OCI-M1 (cell line): ENCODE measurements around the gene JAZF1.
"Not testable (repeated sequence)": the region's sequence is repeated elsewhere in the genome, so short reads cannot be mapped to it uniquely, and the experiment has no call there.

Source experiments
- DNase-seq: peaks from one replicate; lab custom pipeline; 2025; lab: John Stamatoyannopoulos, UW

JAZF1 gene

DNA sequence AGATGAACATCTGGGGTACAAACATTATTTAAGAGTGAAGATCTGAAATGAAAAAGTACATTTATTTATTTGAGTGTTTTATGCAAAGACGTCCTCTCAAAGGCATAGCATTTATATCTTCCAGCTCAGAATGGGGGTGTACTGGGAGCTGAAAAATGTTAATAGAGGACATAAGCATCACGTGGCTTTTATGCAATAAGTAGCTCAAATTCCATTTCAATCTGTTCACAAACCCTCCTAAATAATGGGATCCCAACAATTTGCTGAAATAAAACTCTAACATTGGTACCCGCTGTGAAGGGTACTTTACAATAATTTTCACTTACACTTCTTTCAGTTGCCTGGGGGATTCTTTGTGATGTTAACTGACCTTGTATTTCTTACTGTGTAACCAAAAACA lies 268.7 kb downstream of the JAZF1 start:
- no peak for DNase-seq

DNA sequence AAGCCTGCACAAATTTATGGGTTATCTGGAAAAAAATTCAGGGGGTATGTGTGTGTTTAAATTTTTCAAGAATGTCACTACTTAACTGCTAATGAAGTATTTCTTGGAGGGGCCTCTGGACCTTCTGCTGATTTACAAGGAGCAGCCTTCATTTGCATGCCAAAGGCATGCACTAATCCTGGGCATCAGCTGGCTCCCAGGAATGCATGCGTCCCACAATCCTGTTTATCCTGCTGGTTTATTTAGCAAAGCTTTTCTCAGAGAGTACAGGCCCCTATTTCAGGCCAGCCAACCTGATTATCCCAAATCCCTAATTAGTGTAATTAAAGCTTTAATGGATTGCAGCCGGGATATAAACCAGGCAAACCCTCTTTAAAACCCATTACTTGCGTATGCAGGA lies 270.3 kb downstream of the JAZF1 start:
- DNase-seq, result no peak

DNA sequence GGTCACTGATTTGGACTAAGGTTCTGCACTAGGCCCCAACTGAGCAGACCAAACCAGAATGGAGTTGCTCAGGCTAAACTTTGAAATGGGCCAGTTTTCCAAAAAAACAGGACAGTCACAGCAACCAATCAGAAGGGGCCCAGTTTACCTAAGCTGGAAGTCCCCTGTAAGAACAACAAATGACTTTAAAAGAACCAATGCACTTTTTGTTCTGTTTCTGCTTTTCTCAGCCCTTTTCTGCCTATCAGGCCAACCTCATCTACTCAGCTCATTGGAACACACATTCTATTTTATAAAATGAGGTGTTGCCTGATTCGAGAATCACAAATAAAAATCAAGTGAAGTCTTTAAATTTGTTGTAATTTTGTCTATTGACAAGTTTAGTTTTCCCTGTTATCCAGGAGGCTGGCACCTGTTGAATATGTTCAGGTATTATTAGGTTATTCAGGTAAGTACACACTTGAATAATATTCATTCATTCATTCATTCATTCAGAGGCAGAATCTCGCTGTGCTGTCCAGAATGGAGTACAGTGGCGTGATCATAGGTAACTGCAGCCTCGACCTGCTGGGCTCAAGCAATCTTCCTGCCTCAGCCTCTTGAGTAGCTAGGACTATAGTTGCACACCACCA lies 271.9 kb downstream of the JAZF1 start:
- no peak for DNase-seq

DNA sequence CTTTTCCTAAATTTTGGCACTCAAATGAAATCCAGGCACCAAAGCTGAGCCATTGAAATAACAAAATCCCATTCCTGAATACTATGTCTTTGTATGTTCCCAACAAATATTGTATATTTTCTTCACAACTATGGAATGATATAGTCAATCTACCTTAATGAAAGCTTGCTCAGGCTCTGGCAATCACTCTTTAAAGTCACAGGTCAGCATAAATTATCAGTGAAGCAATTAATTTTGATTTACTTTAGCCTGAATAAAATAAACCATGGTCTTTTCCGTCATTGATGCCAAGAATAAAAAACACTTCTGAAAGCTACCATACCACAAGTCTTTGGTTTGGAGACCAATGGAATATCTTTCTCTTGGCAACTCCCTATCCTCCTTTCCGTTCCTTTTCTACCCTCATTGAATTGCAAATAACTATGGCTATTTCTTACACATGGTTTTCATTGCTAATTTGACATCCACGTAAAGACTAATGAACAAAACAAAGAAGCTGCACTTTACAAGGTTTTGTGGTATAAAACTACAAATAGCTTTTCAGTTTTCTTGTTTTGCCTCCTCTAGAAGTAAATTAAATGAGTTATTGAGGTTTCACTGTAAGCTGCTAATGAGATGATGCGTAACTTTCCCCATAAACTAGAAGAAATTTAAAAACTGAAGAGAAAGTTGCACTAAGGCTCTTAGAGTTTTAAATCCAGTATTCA lies 274.1 kb downstream of the JAZF1 start:
- DNase-seq, result no peak

DNA sequence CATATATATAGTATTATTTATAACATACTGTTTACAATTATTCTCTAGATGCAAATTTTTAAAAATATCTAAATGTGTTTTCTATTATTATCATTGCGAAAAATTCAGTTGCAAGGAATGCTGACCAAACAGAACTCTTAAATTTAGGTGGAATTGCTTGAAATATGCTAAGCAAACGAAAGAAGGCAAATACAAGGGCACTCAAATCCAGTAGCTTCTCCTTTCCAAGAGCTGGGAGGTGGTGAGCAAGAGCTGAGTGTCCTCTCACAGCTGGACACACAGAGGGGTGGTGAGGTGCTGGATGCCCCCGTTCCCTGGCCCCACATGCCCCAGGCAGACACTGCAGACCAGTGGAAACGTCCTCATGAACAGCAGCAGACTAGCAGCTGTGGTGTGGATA lies 274.6 kb downstream of the JAZF1 start:
- DNase-seq, result no peak

DNA sequence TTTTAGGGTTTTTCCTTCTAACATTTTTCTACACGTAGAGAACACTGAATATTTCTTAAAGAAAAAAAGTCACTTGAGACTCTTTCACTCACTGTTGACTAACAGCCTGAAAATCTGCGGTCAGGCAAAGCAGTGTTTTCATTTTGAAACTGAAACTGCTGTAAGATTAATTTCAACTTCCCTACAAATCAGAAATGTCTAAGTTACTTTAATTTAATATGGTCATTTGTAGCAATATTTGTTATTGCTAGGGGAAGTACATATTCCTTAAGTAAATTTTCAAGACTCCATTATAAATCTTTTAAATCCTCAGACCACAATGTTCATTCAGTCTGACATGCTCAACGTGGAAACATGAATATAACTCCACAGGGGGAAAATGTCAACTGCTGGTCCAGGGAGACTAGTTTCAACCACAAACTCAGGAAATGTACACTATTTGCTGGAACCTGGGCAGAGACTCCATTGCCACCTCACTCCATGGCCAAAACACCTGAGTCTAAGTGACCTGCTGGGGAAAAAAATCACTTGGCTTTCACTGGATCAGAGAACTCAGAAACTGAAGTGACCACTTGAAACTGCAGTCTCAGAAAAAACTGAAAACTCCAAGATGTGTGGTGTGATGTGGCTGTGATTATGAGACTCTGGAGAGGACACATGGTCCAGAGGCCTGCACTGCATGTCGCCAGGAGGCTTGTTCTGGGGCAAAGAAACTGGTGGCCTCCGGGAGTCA lies 279.4 kb downstream of the JAZF1 start:
- DNase-seq, result peak; percentile 27

DNA sequence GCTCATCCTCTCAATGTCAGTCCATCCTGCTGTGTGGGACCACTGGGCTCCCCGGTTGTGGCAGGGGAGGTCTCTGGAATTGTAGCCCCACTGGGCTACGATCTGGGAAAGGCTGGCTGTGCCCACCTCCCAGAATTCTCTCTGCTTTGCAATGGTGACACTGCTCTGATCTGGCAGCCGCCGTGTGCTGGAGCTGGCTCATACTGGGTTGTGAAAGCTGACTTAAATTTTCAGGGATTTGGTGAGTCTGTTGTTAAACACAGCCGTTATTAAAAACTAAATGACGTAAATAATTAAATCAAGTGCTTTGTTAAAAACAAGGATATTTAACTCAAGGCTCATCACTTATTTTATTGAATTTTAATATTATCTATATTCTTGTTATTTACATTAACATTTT lies 280.6 kb downstream of the JAZF1 start:
- DNase-seq, result no peak

DNA sequence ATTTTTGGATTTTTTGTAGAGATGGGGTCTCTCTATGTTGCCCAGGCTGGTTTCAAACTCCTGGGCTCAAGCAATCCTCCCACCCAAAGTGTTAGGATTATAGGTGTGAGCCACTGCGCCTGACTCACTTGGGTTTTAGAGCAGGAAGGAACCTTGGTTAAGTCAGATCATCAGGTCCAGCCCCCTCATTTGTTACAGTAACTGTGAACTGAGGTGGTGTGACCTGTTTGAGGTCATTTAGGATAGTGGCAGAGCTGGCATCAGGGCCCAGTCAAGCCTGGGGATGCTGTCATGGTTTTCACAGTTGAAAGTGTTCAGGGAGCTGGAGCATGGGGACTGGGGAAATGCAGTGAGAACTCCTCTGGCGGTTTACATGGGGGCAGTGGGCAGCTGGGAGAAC lies 281.0 kb downstream of the JAZF1 start:
- no peak for DNase-seq

DNA sequence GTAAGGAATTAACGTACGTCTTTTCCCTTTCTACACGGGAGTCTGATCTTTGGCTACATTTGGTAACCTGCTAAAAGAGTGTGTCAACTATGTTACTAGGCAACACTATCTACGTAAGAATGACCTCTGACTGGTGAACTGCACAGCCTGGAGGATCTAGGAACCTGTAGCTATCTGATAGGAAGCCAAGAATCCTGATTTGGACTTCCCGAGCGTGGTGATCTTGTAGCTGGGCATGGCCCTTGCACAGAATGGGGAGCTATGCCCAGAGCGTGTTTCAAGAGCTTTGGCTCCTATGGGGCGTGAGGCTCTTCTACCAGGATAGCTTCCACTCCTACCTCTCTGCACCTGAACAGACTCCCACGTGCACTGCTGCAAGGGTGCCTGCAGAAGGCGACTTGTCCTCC lies 283.2 kb downstream of the JAZF1 start:
- no peak for DNase-seq

DNA sequence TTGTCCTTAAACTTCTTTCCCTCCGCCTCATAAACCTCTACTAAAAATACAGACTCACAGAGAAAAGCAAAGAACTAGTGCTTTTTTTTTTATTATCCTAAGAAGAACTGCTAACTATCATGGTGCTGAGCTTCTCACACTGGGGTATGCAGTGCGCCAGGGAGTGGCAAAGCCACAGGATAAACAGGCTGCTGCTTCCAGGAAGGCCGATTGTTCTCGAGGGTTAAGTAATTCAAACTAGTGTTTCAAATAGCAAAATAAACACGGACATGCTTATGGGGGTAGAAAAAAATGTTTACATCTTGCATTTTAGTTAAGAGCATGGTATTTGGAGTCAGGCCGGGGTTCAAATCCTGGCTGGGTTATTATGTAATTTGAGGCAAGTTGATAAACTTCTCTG lies 283.6 kb downstream of the JAZF1 start:
- DNase-seq, result no peak

DNA sequence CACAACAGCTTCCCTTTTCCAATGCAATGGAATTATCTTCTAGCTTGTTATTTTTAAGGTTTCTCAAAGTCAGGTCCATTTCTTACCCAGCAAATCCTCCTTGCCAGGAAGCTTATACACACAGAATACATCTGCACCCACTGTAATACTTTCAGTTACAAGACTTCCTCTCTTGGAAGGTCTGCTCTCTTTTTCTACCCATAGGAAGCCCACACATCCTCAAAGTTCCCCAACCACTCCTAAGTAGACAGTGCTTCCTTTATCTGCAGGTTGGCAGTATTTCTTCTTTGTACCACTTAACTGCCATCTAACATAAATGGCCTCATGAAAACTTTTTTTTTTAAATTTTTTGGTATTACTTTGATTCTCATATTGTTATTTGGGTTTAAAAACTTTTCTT lies 285.0 kb downstream of the JAZF1 start:
- peak; percentile 1 for DNase-seq

DNA sequence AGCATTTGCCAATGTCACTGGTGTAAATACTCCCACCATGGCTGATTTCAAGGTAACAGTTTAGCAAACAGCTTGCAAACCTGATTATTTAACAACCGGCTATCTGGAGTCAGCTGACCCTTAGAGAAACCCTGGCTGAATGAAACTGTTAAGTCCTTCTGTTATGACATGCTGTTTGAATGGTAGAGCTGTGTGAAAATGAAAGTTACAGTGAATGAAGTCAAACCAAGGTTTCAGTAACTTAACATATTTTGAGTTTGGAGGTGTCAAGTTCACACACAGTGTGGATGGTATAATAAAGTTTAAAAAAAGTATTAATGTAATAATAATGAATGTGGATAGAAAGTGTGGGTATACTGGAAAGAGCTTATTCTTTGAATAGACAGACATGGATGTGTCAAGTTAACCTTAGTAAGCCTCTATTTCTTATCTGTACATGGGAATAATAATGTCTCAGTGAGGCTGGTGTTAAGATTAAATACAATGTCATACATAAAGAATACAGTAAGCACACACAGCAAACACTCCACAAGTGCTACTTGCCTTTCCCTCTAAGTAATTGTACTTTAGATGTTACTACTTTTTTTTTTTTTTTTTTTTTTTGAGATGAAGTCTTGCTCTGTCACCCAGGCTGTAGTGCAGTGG lies 290.3 kb downstream of the JAZF1 start:
- DNase-seq, result peak; percentile 16

DNA sequence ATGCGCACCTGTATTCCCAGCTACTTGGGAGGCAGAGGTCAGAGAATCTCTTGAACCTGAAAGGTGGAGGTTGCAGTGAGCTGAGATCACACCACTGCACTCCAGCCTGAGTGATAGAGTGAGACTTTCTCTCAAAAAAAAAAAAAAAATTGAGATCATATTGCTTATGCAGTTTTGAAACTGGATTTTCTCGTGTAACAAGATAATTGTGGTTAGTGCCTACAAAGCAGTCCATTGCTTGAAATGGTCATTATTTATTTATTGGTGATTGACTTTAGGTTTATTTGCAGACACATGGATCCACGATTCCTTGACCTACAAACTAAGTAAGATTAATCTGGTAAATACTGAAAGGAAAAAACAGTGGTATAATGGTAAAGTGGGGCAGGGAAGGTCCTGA lies 290.8 kb downstream of the JAZF1 start:
- no peak for DNase-seq

DNA sequence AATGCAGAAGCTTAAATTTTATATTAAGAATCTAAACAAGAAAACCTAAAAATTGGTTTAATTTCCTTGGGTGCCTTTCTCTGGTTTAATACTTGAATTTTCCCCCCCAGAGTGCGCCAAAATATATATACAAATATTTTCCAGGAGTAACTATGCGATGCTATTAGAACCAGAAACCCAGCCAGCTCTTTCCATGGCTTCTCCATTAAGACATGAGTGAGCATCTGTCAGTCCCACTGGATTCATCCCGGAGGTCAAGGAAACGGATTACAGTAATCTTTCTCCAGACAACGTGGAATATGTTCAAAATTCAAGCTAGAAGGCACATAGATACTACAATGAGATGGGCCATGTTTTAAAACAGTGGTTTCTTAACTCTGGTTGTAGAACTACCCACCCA lies 291.9 kb downstream of the JAZF1 start:
- DNase-seq, result no peak

DNA sequence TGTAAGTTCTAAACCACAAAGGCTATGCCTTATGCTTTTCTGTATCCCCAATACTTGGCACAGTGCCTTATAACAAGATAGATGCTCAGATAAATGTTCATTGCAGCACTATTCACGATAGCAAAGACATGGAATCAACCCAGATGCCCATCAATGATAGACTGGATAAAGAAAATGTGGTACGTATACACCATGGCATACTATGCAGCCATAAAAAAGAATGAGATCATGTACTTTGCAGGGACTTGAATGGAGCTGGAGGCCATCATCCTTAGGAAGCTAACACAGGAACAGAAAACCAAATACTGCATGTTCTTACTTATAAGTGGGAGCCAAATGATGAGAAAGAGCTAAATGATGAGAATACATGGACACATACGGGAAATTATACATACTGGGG lies 293.9 kb downstream of the JAZF1 start:
- not testable (repeated sequence) for DNase-seq

DNA sequence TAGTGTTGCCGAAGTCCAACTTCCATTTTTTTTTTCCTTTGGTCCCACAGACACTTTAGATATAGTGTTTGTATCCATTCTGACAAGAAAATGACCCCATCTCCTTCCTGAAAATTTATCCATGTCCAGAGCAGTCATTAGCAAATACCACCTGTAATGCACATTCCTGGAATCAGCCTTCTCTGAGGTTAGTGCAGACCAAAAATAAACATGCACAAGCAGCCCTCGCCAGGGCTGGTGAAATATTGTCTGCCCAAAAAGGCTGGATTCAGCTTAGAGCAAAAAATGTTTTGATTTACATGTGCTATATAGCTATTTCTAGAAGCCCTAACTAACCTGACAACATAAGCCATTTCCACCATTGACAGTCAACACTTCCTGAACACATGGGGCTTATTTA lies 294.9 kb downstream of the JAZF1 start:
- no peak for DNase-seq

DNA sequence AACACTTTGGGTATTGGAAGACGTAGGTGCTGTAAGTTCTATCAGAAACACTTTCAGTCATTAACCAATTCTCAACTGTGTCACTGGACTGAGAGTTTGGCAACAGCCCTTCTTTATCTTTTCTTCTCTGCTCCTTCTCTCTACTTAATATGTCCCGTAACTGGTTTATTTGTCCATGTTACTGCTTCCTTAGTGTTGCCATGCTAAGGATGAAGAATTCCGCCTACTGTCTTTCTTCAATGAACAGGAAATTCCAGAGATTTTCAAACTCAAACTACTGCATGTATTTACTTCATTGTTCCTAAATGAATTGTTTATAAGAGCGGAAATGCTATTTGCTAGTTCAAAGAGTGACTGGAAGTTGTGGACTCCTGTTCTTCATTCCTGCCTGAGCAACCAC lies 296.9 kb downstream of the JAZF1 start:
- DNase-seq, result no peak

DNA sequence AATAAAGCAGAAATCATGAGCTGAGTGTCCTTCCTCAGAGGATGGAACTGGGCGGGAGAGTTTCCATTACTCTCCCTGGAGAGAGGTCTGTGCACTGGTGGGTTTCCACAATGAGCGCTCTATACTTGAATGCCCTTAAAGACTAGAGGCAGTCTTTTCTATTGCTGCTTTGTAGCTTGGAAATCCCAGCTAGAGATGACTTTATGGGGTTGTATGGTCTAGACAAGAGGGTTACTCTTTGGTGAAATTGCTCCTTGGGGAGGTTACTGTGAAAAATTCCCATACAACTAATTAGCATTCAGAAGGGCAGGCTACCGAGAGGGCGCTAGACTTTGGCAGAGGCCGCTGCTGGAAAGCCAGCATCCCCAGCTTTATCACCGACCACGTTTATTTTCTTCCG lies 303.8 kb downstream of the JAZF1 start:
- no peak for DNase-seq

DNA sequence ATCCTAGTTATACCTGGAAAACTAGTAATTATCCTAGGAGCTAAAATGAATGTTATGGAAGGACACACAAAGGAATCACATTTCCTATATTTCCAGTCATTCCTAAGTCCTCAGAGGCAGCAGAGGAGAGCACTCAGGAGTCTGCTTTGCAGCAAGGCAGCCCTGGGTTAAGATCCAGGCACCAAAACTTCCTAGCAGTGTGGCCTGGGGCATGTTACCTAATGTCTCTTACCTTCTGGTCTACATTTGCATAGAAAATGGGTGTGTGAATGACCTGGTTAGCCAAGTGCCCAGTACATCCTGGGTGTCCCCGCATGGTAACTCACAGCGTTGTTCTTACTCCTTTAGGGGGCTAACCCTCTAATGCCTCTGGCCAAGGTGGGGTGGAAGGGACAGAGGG lies 304.8 kb downstream of the JAZF1 start:
- no peak for DNase-seq

DNA sequence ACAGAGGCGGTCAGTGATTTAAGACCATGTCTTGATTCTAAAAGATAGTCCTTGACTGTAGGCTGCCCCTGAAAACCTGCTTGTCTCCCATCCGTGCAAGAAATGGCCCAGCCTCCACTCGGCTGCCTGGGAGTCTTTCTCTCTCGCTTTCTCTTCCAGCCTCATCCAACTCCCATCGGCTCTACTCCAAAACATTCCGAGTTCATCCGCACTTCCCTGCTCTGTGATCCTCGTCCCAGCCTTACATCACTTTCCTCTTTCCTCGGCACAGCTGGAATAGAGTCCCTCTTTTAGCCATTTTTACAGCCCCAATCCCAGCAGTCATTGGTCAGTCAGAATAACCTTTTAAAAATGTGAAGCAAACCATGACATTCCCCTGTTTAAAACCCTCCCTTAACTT lies 305.5 kb downstream of the JAZF1 start:
- no peak for DNase-seq

DNA sequence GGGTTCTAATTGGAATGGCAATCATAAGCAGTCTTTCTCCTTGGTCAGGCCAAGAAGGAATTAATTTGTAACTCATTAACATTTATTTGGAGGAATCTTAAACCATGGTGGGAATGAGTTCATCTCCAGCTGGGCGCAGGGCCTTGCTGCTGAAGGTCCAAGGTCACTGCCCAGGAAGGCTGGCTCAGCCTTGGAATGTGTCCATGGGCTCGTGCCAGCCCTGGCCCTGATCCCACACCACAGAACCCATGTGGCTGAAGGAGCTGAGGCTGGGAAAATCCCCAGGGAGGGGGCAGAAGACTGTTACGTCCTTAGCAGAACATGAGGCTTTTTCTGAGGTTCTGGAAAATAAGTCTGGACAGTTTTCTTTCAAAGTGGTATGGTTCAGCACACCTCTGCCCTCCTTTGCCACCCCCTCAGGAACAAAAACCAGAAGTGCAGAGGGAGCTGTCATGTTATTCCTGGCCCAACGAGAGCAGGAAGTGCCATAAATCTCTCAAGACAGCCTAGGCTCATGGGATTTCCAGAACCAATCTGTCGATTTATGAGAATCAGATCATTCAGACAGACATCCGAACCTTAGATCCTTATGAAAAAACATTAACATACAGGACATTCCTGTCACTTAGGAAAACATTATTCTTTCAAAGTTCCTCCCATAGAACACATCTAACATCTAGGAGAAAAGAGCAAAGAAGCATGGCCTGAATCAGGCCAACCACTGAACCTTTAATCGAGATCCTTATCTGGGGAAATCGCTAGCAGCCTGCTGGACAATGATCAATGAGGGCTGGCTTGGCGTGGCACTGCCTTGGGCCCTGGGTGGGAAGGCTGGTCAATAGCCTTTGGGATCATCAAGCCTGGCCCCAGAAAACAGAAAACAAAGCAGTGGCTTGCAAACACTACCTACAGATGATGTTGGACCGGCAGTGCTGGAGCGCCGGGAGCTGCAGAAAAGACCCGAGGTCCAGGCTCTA lies 306.3 kb downstream of the JAZF1 start:
- no peak for DNase-seq
